ENCODE measurements around the gene PCGF5.
A peak's percentile ranks its signal among the peaks of the same experiment; 100 is the strongest.

The PCGF5 gene

GRCh38 chr10:91298224-91298871, 77.9 kb downstream of the PCGF5 start (continued):
- TF ChIP-seq, protein P1, sequence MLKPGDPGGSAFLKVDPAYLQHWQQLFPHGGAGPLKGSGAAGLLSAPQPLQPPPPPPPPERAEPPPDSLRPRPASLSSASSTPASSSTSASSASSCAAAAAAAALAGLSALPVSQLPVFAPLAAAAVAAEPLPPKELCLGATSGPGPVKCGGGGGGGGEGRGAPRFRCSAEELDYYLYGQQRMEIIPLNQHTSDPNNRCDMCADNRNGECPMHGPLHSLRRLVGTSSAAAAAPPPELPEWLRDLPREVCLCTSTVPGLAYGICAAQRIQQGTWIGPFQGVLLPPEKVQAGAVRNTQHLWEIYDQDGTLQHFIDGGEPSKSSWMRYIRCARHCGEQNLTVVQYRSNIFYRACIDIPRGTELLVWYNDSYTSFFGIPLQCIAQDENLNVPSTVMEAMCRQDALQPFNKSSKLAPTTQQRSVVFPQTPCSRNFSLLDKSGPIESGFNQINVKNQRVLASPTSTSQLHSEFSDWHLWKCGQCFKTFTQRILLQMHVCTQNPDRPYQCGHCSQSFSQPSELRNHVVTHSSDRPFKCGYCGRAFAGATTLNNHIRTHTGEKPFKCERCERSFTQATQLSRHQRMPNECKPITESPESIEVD (tag by site-specific recombination; IDR thresholded peaks at IDR 0.05), result no peak
- TF ChIP-seq IKZF3 (tag by site-specific recombination; IDR thresholded peaks at IDR 0.05) (0 out of 2 replicates have a peak, but pooled peaks have one; percentile 17), ZSCAN30 (tag by site-specific recombination; IDR thresholded peaks at IDR 0.05) (peak; percentile 76; the same call in 1 of the 2 replicates), ZNF311 (tag by site-specific recombination; IDR thresholded peaks at IDR 0.05; ENCODE audit: borderline replicate concordance) (no peak), TSHZ1 (tag by site-specific recombination; IDR thresholded peaks at IDR 0.05; ENCODE audit: borderline replicate concordance) (no peak), PATZ1 (tag by site-specific recombination; IDR thresholded peaks at IDR 0.05) (0 out of 2 replicates have a peak, but pooled peaks have one; percentile 18), ZNF488 (tag by site-specific recombination; IDR thresholded peaks at IDR 0.05) (no peak), ZNF274 (IDR thresholded peaks at IDR 0.05; ENCODE audit: low read length) (no peak), ZNF274 (tag by site-specific recombination; IDR thresholded peaks at IDR 0.05; ENCODE audit: borderline replicate concordance) (no peak), ZNF2 (tag by site-specific recombination; IDR thresholded peaks at IDR 0.05) (peak; percentile 88; the same call in 1 of the 2 replicates), ZNF391 (tag by site-specific recombination; IDR thresholded peaks at IDR 0.05; ENCODE audit: borderline replicate concordance, low read depth) (peak; percentile 72; the same call in 1 of the 2 replicates), ZEB2 (tag by site-specific recombination; IDR thresholded peaks at IDR 0.05) (peak; percentile 77), ZNF768 (tag by site-specific recombination; IDR thresholded peaks at IDR 0.05) (no peak), ZSCAN18 (tag by site-specific recombination; IDR thresholded peaks at IDR 0.05) (no peak), GLI4 (tag by site-specific recombination; IDR thresholded peaks at IDR 0.05) (no peak), MEIS1 (CRISPR knock-in tag; IDR thresholded peaks at IDR 0.05; ENCODE audit: borderline replicate concordance) (no peak), OSR2 (tag by site-specific recombination; IDR thresholded peaks at IDR 0.05) (no peak)
- TF ChIP-seq, protein P2, sequence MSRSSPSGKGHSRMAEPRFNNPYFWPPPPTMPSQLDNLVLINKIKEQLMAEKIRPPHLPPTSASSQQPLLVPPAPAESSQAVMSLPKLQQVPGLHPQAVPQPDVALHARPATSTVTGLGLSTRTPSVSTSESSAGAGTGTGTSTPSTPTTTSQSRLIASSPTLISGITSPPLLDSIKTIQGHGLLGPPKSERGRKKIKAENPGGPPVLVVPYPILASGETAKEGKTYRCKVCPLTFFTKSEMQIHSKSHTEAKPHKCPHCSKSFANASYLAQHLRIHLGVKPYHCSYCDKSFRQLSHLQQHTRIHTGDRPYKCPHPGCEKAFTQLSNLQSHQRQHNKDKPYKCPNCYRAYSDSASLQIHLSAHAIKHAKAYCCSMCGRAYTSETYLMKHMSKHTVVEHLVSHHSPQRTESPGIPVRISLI (tag by site-specific recombination; IDR thresholded peaks at IDR 0.05), result peak; percentile 94
- TF ChIP-seq, protein P3, sequence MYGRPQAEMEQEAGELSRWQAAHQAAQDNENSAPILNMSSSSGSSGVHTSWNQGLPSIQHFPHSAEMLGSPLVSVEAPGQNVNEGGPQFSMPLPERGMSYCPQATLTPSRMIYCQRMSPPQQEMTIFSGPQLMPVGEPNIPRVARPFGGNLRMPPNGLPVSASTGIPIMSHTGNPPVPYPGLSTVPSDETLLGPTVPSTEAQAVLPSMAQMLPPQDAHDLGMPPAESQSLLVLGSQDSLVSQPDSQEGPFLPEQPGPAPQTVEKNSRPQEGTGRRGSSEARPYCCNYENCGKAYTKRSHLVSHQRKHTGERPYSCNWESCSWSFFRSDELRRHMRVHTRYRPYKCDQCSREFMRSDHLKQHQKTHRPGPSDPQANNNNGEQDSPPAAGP (tag by site-specific recombination; IDR thresholded peaks at IDR 0.05), result 0 out of 2 replicates have a peak, but pooled peaks have one; percentile 29

Measured in HEK293 (cell line).